Body of pancreas (tissue), 4 donors: Measurements from ENCODE around the gene CASZ1. TPM values are rescaled to one million over a fixed set of nuclear protein-coding genes. Genes with fewer than 3 reads are reported as not detected.

Experiments used
- ATAC-seq: fragments of 150-250 bp; one replicate; pipeline ENCODE4 v1.9.1; 2016
- DNase-seq, 4 donors: peaks; one replicate each; pipeline ENCODE4 v3.0.0-alpha.2; 2019
- H3K27ac ChIP-seq, 4 donors: fragments of 200-600 bp; sonication (generic); 1 replicate in 3 of 4; 2 replicates in 1 of 4; pipeline versions ENCODE4 v1.5.1 to v1.6.1; 2016 to 2019; ENCODE audit warnings: mild to moderate bottlenecking in 1 of 4, mixed read lengths in 1 of 4, moderate library complexity in 1 of 4
- H3K27me3 ChIP-seq, 2 donors: fragments of 200-600 bp; sonication (generic); one replicate each; pipeline ENCODE4 v1.6.0; 2016; ENCODE audit warnings: mild to moderate bottlenecking in 1 of 2
- H3K36me3 ChIP-seq, 2 donors: fragments of 200-600 bp; sonication (generic); replicated peaks in 1 of 2; 2 replicates each; pipeline ENCODE4 v1.5.1; 2016; ENCODE audit warnings: low read depth in 2 of 2; ENCODE audit not compliant: insufficient read depth in 1 of 2
- H3K4me1 ChIP-seq: fragments of 200-600 bp; sonication (generic); one replicate; pipeline ENCODE4 v1.6.0; 2016
- H3K4me3 ChIP-seq, 2 donors: fragments of 200-600 bp; sonication (generic); 1 replicate in 1 of 2; 2 replicates in 1 of 2; pipeline ENCODE4 v1.5.1; 2016 to 2019
- H3K9me3 ChIP-seq, 3 donors: fragments of 200-600 bp; sonication (generic); 1 replicate in 2 of 3; 2 replicates in 1 of 3; pipeline ENCODE4 v1.5.1; 2016
- CTCF ChIP-seq, 7 experiments: fragments of 450-650 bp in 4 of 7; fragments of 200-600 bp in 3 of 7; sonication (generic) in 3 of 7; IDR thresholded peaks; one replicate each; pipeline ENCODE4 v1.5.1; 2016 to 2019; ENCODE audit warnings: antibody characterized with exemption in 7 of 7
- POLR2A ChIP-seq, 3 donors: fragments of 450-650 bp; IDR thresholded peaks; one replicate each; pipeline ENCODE4 v1.6.1; 2016; ENCODE audit warnings: antibody characterized with exemption in 3 of 3, mild to moderate bottlenecking in 2 of 3
- WGBS, 2 donors: methylation state at CpG; one replicate each; pipeline ENCODE4 v1.1.5; 2017; 5-methylcytosine and 5-hydroxymethylcytosine counted together
- intact Hi-C: fragments of 100-400 bp; cut with DNase I; formaldehyde crosslinking; loops from one replicate; pipeline ENCODE4 v1.15.1; 2023
- total RNA-seq, 2 donors: library from RNA; depleted of rRNA; stranded (reverse); fragments of >200 nt; gene quantifications; one replicate each; pipeline ENCODE4 v1.1.0, GENCODE V29; 2016

The CASZ1 gene
- total RNA-seq, 2 donors from 2014 or later: 9.3 to 14.2 TPM

DNA sequence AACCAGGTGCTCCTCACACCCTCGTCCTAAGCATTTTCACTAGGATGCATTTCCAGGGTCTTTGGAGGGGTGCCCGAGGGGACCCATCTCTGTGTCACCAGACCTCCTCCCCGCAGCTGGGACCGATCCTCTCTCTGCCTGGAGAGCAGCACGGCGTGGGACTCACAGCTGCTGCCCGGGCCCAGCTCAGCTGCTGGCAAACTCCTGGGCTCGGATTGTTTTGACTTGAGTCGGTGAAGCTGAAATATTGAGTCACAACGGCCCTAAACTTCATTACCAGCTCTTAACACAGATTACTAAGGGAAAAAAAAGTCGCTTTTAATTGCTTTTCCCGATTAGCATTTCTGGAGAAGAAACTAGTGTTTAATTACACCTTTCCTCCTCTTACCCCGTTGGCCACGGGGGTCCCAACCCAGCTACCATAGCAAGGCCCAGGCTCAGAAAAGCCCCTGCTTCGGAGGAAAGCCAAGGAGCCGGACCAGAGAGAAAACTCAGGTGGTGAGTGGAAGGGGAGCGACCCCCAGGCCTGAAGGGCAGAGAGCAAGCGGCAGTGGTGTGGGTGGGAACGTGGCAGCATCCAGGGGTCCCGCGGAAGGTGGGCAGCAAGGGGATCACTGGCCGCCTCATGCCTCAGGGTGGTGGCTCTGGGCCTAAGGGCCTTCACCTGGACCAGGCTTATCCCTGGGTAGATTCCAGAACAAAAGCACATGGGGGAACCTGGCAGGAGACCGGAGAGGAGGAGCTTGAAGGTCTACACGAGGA, 41.7 kb downstream of the CASZ1 start:
- Histone ChIP-seq H3K9me3 (no peaks in the 10 kb centered on the region), H3K4me1 (no peaks in the 10 kb centered on the region), H3K27me3 (no peaks in the 10 kb centered on the region), H3K36me3 (no peaks in the 10 kb centered on the region), H3K4me3 (no peak overlapping the region), H3K27ac (no peak overlapping the region)
- TF ChIP-seq POLR2A (IDR thresholded peaks at IDR 0.05): no peak
- no peak for TF ChIP-seq CTCF (IDR thresholded peaks at IDR 0.05)
- DNase-seq: no peak
- no peak for ATAC-seq
- intact Hi-C loops: no loop called here
- 80% methylated on average over 19 to 24 of the region's 24 CpGs for WGBS, 2 donors

DNA sequence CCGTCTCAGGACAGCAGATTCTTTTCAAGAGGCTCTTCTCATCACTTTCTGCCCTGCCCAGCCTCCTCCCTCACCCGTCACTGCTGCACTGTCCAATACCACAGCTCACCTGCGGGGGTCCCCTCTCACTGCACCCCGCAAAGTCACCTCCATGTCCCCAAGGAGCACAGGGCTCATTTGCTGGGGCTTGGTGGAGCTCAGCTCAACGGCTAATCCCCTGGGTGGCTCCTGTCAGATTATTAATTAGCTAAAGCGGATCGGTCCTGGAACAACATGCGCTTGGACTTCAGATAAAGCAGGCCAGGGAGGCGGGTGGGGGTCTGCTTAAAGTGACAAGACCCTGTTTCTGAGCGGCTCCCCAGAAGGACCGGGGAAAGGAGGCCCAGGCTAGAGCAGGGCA, 43.1 kb downstream of the CASZ1 start:
- H3K4me3 ChIP-seq: no peak overlapping the region
- H3K27me3 ChIP-seq: no peaks in the 10 kb centered on the region
- H3K9me3 ChIP-seq: no peaks in the 10 kb centered on the region
- TF ChIP-seq CTCF (IDR thresholded peaks at IDR 0.05): no peak
- TF ChIP-seq POLR2A (IDR thresholded peaks at IDR 0.05): no peak
- ATAC-seq (no peak), DNase-seq (no peak)
- no peaks in the 10 kb centered on the region for H3K4me1 ChIP-seq
- H3K36me3 ChIP-seq: no peaks in the 10 kb centered on the region
- no peak overlapping the region for H3K27ac ChIP-seq
- WGBS, 2 donors: 46 to 54% methylated on average over 11 of the region's 11 CpGs
- intact Hi-C loops: no loop called here

GRCh38 chr1:10751561-10752085, 44.8 kb downstream of the CASZ1 start:
- ATAC-seq: no peak
- WGBS, 2 donors: 65 to 73% methylated on average over 13 to 14 of the region's 14 CpGs
- intact Hi-C loops: no loop called here
- H3K4me3 ChIP-seq: no peak overlapping the region
- no peak for DNase-seq
- TF ChIP-seq CTCF (IDR thresholded peaks at IDR 0.05): no peak
- no peak for TF ChIP-seq POLR2A (IDR thresholded peaks at IDR 0.05)
- H3K27me3 ChIP-seq: no peaks in the 10 kb centered on the region
- no peak overlapping the region for H3K27ac ChIP-seq
- no peaks in the 10 kb centered on the region for H3K9me3 ChIP-seq
- H3K36me3 ChIP-seq: no peaks in the 10 kb centered on the region
- no peaks in the 10 kb centered on the region for H3K4me1 ChIP-seq

GRCh38 chr1:10751160-10751559, 45.3 kb downstream of the CASZ1 start:
- no peaks in the 10 kb centered on the region for H3K36me3 ChIP-seq
- no peak overlapping the region for H3K27ac ChIP-seq
- H3K4me1 ChIP-seq: no peaks in the 10 kb centered on the region
- TF ChIP-seq CTCF (IDR thresholded peaks at IDR 0.05) (no peak), POLR2A (IDR thresholded peaks at IDR 0.05) (no peak)
- WGBS, 2 donors: 75 to 80% methylated on average over 4 of the region's 4 CpGs
- ATAC-seq: no peak
- H3K27me3 ChIP-seq: no peaks in the 10 kb centered on the region
- intact Hi-C loops: no loop called here
- H3K9me3 ChIP-seq: no peaks in the 10 kb centered on the region
- DNase-seq: no peak
- no peak overlapping the region for H3K4me3 ChIP-seq
